ENCODE data around the gene MAPK10. TPM values are rescaled to one million over a fixed set of nuclear protein-coding genes. Genes with fewer than 3 reads are reported as not detected.
A peak's percentile ranks its signal among the peaks of the same experiment; 100 is the strongest.
"Not testable (repeated sequence)": the region's sequence is repeated elsewhere in the genome, so short reads cannot be mapped to it uniquely, and the experiment has no call there.

Gene MAPK10
- total RNA-seq, 1 experiment from 2014 or later: 2.0 TPM

DNA sequence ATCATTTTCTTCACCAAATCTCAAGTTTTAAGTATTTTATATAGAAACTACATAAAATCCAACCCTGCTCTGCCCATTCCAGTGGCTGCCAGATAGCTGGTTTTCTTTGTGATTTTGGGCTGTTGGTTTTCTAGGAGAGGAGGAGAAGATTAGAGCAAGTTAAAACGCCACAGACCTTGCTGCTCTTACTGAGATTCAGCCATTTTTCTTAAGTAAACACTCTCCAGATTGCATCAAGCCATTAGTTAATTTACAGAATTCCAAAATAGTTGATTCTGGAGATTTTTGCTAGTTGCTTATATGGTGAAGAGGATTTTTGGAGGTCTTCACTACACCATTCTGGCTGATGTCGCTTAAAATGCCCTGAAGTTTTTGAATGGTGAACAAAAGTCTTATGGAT is 366.2 kb downstream of the MAPK10 start:
- DNase-seq (ENCODE audit: low read depth): no peak

DNA sequence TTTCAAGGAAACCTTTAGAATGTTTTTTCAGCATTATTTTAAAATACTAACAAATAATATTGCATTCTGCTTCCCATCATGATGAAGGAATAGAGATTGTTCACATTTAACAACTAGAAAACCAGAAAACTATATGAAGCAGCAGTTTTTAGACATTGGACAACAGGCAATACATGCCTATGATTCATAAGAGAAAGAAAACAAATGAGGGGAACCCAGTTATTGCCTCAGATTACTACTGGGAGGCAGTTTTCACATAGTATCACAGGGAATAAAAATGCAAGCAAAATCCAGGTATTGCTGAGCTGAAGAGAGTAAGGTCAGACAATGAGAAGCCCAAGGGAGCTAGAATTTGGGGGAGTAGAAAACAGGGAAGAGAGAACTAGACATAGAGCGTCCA is 373.6 kb downstream of the MAPK10 start:
- DNase-seq (ENCODE audit: low read depth): no peak

DNA sequence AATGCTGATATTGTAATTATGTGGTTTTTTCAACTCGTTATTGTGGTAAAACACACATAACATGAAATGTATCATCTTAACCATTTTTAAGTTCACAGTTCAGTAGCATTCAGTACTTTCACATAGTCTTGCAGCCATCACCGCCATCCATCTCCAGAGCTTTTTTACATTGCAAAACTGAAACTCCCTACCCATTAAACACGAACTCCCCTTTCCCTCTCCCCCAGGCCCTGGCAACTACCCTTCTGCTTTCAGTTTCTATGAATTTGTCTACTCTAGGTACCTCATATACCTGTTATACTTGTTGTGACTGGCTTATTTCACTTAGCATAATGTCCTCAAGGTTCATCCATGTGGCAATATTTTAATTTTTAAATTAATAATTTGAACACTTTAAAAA is 380.6 kb downstream of the MAPK10 start:
- DNase-seq (ENCODE audit: low read depth): no peak

DNA sequence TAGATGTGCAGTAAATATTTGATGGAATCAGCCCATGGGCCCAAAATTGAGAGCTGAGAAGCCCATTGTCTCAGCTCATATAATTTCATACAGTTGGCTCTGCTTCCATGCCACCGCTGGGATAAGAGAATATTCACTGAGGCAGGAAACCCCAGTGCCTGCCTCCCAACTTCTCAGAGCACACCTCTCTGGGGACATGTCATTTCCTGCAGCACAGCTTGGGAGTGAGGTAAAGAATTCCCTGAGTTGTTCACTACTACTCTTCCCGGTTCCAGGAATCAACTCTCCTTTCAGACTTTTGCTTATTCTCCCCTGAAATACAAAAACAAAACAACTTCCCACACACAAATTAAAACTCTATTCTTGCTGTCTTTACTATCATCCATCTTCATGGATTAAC is 389.3 kb downstream of the MAPK10 start:
- no peak for DNase-seq (ENCODE audit: low read depth)

DNA sequence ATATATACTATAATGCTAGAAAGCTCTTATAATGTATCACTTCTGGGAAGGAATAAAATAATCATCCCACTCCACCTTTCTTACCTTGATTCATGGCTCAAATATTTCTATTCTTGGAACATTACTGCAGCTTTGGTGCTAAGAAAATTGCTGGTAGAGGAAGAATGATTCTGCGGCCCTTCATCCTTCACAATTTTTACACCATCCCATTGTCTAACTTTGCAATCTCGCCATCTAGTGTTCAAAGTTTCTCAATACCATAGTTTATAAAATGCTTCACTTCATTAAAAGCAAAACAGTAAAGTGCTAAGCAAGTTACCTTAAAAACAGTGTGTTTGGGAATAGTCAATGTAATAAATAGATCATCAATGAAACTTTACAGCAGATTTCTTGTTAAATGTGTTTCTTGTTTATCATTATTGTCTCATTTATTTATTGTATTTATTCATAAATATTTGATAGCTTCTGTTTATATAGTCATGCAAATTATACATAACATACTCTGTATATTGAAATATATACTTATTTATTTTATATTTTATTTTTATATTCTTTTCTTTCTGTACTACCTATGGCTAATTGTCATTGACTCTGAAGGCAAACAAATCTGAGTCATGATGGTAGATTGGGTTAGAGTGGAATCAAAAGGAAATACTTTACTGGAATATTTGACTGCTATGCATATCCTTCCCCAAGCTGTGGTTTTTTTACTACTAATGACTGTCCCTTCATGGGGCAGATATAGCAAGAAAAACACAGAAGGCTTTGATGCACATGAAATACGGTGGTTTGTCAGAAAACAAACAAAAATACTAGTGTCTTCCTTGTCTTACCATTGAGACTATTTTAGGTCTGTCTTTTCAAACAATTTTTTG is 390.7 kb downstream of the MAPK10 start:
- peak; percentile 67 for DNase-seq (ENCODE audit: low read depth)

DNA sequence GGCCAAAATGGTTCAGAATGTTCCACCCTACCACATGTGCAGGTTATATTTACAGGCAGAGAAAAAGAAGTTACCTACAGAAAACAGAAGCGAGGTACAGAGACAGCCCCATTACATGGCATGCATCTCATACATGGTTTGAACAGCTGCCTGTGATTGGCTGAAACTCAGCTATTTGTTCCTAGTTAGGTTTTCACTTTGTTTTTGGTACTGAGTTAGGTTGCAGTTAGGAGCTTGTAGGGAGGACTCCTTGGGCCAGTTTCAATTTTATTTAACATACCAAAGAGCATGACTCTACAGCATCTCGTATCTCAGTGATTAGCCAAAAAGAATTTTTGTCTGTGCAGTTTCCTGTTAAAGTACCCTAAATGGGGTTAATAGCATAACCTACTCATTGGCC is 392.0 kb downstream of the MAPK10 start:
- no peak for DNase-seq (ENCODE audit: low read depth)

DNA sequence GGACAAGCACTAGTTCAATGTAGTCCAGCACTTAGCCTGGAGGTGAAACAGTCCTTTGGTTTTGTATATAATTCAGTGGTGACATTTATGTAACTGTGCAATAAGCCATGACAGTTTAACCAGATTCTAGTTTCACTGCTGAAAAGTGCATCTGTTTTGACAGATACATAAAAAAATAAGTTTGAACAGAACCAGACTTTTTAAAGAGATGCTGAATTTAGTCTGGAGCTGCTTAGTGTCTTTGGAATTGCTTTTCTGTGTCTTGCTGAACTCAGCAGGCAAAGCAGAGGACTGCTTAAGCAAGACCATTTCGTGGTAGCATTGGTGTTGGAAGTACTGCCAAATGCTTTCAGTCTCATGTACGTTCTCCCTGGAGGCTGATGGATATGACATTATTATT is 393.5 kb downstream of the MAPK10 start:
- DNase-seq (ENCODE audit: low read depth): no peak

DNA sequence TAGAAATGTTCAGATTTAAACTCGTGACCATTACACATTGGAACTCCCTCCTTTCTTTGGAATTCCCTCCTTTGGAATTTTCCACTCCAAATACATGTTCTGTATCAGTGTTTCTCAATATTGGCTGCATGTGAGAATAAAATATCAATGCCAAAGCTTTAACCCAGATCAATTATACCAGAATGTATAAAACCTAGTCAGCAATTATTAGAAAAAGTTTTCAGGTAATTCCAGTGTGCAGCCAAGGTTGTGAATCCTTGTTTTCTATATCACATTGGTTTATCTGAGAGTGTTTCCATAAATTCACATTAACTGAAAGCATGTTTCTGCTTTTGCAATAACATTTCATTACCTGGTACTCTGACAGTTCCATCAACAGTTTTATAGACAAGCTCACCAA is 394.3 kb downstream of the MAPK10 start:
- no peak for DNase-seq (ENCODE audit: low read depth)

DNA sequence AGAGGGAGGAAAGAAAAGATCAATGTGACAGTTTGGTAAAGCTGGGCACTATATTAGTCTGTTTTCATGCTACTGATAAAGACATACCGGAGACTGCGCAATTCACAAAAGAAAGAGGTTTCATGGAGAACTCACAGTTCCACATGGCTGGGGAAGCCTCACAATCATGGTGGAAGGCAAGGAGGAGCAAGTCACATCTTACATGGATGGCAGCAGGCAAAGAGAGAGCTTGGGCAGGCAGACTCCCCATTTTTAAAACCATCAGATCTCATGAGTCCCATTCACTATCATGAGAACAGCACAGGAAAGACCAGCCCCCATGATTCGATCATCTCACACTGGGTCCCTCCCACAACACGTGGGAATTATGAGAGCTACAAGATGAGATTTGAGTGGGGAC is 394.8 kb downstream of the MAPK10 start:
- not testable (repeated sequence) for DNase-seq (ENCODE audit: low read depth)

DNA sequence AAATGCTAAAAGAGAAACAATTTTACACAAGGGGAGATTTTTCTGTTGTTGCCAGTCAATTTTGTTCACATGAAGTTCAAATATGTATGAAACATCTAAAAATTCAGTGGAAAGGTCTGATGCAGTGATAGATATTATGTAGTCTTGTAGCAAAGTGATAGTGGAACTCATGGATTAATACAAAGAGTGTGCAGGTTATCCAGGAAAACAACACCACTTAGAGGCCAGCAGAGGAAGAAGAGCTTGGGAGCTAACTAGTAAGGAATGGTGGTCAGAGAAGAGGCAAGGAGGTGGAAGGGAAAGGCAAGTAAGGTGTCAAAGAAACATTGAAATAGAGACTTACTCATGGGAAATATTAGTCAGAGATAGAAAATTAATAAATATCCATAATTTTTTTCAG is 395.6 kb downstream of the MAPK10 start:
- peak; percentile 20 for DNase-seq (ENCODE audit: low read depth)

DNA sequence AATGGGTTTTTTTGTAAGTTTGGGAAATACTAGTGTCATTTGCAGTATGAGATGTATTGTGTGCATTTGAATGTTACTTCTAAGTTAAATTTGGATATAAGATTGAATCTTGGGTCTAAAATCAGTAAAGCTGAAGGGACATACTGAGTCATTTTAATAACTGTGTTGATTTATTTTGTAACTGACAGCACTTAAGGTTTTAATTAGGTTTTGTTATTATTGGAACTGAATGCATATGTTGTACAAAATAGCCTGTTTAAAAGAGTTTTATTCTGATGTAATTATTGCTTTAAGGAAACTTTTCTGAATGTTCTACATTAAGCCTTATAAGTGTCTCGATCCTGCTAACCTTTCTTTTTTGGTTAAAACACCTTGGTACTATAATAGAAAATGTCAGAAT is 396.6 kb downstream of the MAPK10 start:
- DNase-seq (ENCODE audit: low read depth): no peak

DNA sequence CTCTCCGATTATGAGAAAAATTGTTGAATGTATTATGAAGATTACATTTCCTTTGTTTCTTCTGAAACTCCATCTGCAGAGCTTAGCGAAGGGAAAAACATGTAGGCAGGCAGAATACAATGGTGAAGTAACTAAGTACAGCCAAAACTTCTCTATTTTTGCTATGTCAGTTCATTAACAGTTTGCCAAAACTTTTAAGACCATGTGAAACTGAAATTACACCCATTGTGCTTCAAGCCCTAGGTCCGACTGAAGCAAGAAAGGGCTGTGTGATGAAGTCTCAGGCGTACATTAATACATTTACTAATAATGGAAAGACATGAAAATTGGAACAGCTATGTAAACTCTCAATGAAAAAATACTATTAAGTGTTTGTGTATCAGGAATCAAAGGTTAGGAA is 398.0 kb downstream of the MAPK10 start:
- DNase-seq (ENCODE audit: low read depth): no peak

DNA sequence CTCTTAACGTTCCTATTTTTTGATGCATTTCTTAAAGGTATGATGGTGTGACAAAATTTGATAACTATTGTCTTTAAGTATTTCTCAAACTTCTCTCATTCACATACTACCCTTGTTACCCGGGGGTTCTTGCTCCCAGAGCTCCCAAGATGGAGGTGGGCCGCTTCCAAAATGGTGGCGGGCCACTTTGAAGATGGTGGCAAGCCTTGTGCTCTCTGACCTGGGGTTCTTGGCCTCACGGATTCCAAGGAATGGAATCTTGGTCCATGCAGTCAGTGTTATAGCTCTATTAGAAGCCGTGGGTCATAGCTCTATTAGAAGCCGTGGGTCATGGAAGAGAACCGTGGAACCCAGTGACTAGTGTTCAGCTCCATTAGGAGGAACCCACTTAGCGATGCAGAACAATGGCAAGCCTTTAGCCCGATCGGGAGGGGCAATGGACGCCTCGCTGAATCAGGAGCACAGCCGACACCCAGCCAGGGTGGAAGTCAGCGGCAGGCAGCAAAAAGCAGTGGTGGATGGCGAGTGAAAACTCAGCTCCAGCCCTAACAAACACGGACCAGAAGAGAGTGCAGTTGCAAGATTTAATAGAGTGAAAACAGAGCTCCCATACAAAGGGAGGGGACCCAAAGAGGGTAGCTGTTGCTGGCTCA is 403.4 kb downstream of the MAPK10 start:
- no peak for DNase-seq (ENCODE audit: low read depth)

DNA sequence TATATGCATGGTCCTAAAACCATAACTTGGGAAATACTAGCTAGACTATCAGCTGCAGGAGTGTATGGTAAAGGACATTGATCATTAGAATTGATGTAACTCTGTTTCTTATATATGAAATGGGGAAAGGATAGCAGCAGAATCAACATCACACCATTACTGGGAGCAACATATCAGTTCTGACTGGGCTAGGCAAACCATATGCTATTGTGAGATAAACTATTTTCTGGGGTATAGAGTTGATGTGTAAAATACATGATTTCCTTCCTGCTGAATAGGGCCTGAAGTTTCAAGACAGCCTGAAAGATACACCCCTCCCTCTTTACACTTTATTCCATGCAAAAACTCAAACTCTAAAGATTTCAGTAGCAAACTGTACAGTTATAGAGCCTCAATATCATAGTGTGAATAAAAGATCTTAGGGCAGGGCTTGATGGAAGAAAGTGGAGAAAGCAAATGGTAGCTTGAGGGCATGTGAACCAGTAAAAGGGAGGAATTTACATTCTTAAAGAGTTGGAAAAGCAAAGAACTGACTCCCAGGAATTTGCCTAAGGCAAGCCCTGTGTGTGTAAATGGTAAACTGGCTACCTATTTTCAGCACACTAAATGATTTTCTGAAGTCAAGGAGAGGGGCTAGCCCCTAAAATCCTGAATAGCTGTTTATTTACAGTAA is 404.1 kb downstream of the MAPK10 start:
- no peak for DNase-seq (ENCODE audit: low read depth)

DNA sequence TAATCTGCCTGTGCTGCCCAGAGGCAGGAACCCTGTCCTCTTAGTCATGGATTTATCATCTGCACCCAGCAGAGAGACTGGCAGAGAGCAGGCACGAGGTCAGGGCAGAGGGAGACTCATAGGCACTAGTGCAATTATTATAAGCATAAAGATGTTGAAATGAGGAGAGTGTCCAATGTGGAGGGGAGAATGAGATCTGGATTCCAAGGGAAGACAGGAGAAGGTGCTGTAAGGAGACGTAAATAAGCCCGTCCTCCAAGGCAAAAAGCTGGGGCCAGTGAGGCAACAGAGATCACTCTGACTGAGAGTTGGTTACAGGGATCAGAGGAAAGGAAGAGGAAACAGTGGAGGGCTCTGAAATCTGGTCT is 406.2 kb downstream of the MAPK10 start:
- peak; percentile 87 for DNase-seq (ENCODE audit: low read depth)

DNA sequence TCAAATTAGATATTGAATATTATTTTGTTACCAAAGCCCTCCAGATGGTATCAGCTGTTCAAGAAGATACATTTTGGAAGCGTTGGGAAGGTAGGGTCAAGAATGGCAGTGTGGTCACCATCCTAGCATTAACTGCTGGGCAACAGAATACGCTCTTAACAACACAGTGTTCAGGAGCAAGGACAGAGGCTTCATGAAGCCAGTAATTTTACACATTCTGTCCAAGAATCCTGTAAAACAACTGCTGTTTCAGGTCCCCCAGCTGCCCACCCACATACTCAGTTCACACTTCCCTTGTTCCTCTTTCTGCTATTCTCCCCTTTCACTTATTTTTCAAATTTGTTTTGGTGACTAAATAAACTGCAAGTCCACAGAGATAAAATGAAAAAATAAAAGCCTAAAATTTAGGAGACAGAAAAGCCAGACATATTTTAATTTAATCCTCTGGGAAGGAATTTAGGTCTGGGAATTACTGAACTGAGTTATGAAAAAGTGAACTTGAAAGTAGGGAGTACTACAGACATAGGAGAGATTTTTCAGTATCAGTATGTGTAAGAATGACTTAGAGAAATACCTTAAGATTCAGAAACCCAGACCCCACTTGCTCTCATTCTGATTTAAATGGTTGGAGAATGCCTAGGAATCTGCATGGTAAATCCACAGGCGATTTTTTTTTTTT is 406.7 kb downstream of the MAPK10 start:
- no peak for DNase-seq (ENCODE audit: low read depth)

DNA sequence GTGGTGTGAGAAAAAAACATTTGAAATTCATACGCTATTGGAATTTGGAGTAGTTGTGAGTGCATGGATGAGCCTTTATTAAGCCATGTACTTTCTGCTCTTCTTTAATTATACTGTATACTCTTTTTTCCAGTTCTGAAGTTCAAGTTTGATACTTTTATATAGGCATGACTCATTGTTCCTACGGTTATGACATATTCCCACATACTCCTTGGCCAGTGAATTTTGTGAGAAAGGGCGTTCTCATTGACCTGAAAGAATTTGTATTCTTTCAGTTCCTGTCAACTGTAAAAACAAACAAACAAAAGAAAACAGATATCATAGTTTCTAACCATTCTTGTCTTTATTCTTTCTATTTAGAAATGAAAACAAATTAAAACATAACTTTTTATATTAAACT is 407.3 kb downstream of the MAPK10 start:
- peak; percentile 52 for DNase-seq (ENCODE audit: low read depth)

DNA sequence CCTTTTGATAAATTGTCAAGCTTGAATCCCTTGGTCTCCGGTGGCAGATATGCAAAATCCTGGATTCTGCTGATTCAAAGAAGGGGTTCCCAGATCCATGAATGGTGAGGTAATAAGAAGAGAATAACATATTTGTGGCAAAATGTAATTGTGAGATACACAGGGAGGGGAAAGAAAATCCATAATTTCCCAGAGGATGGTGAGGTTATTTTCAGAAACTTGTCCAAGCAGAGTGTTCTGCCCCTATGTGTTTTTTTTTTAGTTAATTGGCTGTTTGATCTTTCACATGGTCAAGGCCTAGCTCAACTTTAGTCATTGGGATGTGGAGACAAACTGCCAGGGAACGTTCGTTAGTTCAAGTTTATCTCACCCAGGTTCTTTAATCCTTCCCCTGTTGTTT is 408.8 kb downstream of the MAPK10 start:
- DNase-seq (ENCODE audit: low read depth): no peak

DNA sequence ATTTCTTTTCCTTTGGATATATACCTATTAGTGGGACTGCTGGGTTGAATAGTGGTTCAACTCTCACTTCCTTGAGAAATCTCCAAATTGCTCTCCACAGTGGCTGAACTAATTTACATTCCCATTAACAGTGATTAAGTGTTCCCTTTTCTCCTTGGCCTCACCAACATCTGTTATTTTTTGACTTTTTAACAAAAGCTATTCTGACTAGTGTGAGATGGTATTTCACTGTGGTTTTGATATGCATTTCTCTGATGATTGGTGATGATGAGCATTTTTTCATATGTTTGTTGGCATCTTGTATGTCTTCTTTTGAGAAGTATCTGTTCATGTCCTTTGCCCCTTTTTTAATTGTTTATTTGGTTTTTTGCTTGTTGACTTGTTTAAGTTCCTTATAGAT is 413.0 kb downstream of the MAPK10 start:
- DNase-seq (ENCODE audit: low read depth): no peak

DNA sequence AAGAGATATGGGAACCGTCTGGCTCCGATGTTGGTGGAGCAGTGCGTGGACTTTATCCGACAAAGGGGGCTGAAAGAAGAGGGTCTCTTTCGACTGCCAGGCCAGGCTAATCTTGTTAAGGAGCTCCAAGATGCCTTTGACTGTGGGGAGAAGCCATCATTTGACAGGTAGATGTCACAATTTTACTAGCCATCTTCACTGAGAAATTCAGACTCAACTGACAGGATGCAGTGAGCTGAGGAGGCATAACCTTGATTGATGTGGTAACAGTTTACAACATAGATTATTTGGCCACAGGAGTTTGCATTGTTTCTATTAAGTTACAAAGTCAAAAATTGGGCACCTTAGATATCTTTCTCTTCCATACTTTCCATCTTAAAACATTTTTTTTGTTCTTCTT is 417.7 kb downstream of the MAPK10 start:
- DNase-seq (ENCODE audit: low read depth): no peak

DNA sequence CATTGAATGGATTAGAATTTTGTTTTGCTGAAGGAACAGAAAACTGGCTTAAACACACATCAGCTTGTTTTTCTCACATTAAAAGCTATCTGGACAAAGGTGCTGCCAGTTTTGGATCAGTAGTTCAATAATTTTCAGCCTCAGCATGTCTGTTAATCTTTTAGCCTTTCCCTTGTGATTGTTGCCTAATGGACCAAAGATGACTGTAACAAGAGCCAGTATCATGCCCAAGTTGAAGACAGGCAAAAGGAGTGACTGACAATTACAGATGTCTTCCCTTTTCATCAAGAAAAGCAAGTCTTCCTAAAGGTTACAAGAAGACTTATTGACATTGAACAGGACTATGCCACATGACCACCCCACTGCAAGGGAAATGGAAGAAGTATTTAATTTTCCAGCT is 419.7 kb downstream of the MAPK10 start:
- DNase-seq (ENCODE audit: low read depth): no peak

All from HT1080 (cell line).